Breast epithelium (tissue), 4 donors: ENCODE data around the gene GALNT9. TPM values are rescaled to one million over a fixed set of nuclear protein-coding genes. Genes with fewer than 3 reads are reported as not detected.

ENCODE experiments used
- DNase-seq, 2 donors: peaks; one replicate each; pipeline ENCODE4 v3.0.0-alpha.2; 2019; ENCODE audit warnings: low spot score in 2 of 2
- H3K27ac ChIP-seq, 2 donors: fragments of 200-600 bp; sonication (generic) in 1 of 2; one replicate each; pipeline ENCODE4 v1.5.1; 2016 to 2019; ENCODE audit warnings: mild to moderate bottlenecking in 1 of 2
- H3K27me3 ChIP-seq, 2 donors: fragments of 200-600 bp; sonication (generic) in 1 of 2; one replicate each; pipeline versions ENCODE4 v1.5.1 to v1.6.0; 2017 to 2019; ENCODE audit warnings: control low read depth in 1 of 2, mild to moderate bottlenecking in 1 of 2
- H3K36me3 ChIP-seq: fragments of 200-600 bp; one replicate; pipeline ENCODE4 v1.5.1; 2019
- H3K4me1 ChIP-seq, 2 donors: fragments of 200-600 bp; sonication (generic); one replicate each; pipeline ENCODE4 v1.5.1; 2016 to 2019; ENCODE audit warnings: control low read depth in 1 of 2
- H3K4me3 ChIP-seq, 3 donors: fragments of 200-600 bp; sonication (generic); 1 replicate in 2 of 3; 2 replicates in 1 of 3; pipeline ENCODE4 v1.5.1; 2016 to 2019; ENCODE audit warnings: mild to moderate bottlenecking in 3 of 3, moderate library complexity in 2 of 3
- H3K9me3 ChIP-seq, 2 donors: fragments of 200-600 bp; sonication (generic) in 1 of 2; one replicate each; pipeline ENCODE4 v1.5.1; 2016 to 2019; ENCODE audit warnings: control low read depth in 1 of 2
- POLR2A ChIP-seq: fragments of 450-650 bp; IDR thresholded peaks from one replicate; pipeline ENCODE4 v1.6.1; 2016; ENCODE audit warnings: antibody characterized with exemption, mild to moderate bottlenecking, moderate library complexity
- POLR2AphosphoS5 ChIP-seq, 3 donors: sonication (generic); formaldehyde crosslinking; IDR thresholded peaks; one replicate each; pipeline ENCODE4 v1.6.1; 2017; ENCODE audit warnings: antibody characterized with exemption in 3 of 3
- intact Hi-C: fragments of 100-400 bp; cut with DNase I; formaldehyde crosslinking; loops from one replicate; pipeline ENCODE4 v1.15.1; 2023; ENCODE audit warnings: low total_unique reads
- total RNA-seq, 3 donors: library from RNA; depleted of rRNA; stranded (reverse); fragments of >200 nt; gene quantifications; one replicate each; pipeline ENCODE4 v1.1.0, GENCODE V29; 2016
- TF ChIP-seq, protein P1 (sequence below), 3 donors: fragments of 450-650 bp; IDR thresholded peaks; one replicate each; pipeline ENCODE4 v1.5.1; 2016 to 2017; ENCODE audit warnings: antibody characterized with exemption in 3 of 3, mild to moderate bottlenecking in 3 of 3, moderate library complexity in 3 of 3

Gene GALNT9
- total RNA-seq, 3 donors from 2014 or later = 2.9 TPM; not detected in 2

DNA sequence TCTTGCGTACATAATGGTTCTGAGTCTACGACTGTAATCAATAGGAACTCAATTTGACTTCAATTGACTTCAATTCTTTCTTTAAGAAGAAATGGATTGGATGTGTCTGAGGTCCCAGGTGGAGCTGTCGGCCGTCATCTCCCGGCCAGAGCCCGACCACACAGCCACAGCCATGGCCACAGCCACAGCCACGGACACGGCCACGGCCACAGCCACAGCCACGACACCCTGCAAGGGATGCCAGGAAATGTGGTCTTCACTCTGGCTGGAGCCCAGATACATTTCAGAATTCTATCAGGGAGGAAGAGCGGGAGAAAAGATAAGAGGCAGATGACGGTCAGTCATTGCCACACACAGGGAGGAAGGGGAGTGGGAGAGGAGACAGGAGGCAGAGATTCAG lies 58.9 kb downstream of the GALNT9 start:
- H3K27me3 ChIP-seq = peaks cover 0 to 96% of the 10 kb centered on the region in 2 donors
- H3K36me3 ChIP-seq = no peaks in the 10 kb centered on the region
- H3K9me3 ChIP-seq = no peaks in the 10 kb centered on the region
- H3K4me3 ChIP-seq = no peak overlapping the region
- intact Hi-C loops = no loop called here
- no peak for DNase-seq
- H3K4me1 ChIP-seq = no peaks in the 10 kb centered on the region
- no peak for TF ChIP-seq POLR2AphosphoS5 (IDR thresholded peaks at IDR 0.05)
- TF ChIP-seq, protein P1, sequence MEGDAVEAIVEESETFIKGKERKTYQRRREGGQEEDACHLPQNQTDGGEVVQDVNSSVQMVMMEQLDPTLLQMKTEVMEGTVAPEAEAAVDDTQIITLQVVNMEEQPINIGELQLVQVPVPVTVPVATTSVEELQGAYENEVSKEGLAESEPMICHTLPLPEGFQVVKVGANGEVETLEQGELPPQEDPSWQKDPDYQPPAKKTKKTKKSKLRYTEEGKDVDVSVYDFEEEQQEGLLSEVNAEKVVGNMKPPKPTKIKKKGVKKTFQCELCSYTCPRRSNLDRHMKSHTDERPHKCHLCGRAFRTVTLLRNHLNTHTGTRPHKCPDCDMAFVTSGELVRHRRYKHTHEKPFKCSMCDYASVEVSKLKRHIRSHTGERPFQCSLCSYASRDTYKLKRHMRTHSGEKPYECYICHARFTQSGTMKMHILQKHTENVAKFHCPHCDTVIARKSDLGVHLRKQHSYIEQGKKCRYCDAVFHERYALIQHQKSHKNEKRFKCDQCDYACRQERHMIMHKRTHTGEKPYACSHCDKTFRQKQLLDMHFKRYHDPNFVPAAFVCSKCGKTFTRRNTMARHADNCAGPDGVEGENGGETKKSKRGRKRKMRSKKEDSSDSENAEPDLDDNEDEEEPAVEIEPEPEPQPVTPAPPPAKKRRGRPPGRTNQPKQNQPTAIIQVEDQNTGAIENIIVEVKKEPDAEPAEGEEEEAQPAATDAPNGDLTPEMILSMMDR (IDR thresholded peaks at IDR 0.05) = no peak
- no peak for TF ChIP-seq POLR2A
- H3K27ac ChIP-seq = no peak overlapping the region

DNA sequence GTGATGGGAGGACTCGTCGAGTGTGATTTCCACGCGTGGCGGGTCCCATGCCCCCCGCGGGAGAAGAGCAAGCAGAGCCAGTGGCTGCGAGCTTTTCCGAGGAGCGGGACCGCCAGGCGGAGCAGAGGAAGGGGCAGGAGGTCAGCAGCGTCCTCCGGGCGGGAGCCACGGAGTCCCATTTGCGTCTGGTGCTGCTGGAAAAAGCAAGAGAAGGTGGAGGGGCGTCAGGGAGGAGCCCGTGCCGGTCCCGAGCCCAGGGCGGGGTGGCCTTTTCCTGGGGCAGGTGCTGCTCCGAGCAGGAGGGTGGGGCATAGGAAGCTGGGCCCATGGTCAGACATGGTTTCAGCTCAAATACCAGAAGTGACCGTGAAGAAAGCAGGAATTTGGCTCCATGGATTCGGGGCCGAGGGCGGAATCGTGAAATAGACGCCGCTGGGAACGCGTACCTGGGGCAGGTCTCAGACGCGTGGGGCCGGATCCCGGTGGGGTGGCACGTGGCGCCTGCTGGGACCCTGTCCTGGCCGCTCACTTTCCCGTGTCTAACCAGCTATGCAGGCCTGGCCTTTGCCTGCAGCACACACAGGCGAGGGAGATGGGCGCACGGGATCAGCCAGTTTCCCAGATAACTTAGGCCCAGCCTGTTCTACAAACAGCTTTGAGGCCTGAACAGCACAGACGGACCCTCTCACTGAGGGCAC lies 60.0 kb downstream of the GALNT9 start:
- H3K4me3 ChIP-seq = no peak overlapping the region
- no peaks in the 10 kb centered on the region for H3K4me1 ChIP-seq
- peaks cover 0 to 92% of the 10 kb centered on the region in 2 donors for H3K27me3 ChIP-seq
- H3K9me3 ChIP-seq = no peaks in the 10 kb centered on the region
- no peak for DNase-seq
- intact Hi-C loops = no loop called here
- H3K36me3 ChIP-seq = no peaks in the 10 kb centered on the region
- TF ChIP-seq POLR2AphosphoS5 (IDR thresholded peaks at IDR 0.05) (no peak), POLR2A (no peak)
- TF ChIP-seq, protein P1 (IDR thresholded peaks at IDR 0.05) = no peak
- H3K27ac ChIP-seq = no peak overlapping the region

DNA sequence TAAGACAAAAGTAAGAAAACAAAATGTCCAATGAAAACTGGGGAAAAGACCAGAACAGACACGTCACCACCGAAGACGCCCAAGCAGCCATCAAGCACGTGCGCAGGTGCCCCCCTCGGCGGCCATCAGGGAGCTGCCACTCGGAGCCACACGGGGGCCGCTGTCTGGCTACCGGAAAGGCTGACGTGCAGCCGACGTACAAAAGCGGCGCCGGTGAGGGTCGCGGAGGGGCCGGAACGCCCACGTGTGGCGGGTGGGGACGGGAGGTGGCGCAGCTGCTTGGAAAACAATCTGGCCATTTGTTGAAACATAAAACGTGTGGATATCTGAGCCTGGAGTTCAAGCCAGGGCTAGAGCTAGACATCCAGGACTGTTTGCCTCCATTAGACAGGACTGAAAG lies 60.7 kb downstream of the GALNT9 start:
- Histone ChIP-seq H3K27ac (no peak overlapping the region), H3K4me1 (no peaks in the 10 kb centered on the region), H3K9me3 (no peaks in the 10 kb centered on the region), H3K4me3 (no peak overlapping the region), H3K36me3 (no peaks in the 10 kb centered on the region), H3K27me3 (peaks cover 0 to 88% of the 10 kb centered on the region in 2 donors)
- DNase-seq = no peak
- intact Hi-C loops = no loop called here
- TF ChIP-seq, protein P1 (IDR thresholded peaks at IDR 0.05) = no peak
- TF ChIP-seq POLR2A (no peak), POLR2AphosphoS5 (IDR thresholded peaks at IDR 0.05) (no peak)

DNA sequence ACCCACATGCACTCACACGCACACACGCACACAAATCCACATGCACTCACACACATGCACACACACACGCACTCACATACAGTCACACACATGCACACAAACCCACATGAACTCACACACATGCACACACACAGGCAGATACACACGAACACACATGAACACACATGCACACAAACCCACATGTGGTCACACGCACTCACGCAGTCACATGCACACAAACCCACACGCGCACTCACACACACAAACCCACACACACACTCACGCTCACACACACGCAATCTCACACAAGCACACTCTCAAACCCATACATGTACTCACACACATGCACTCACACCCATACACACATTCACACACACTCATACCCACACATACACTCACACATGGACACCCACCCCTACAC lies 61.5 kb downstream of the GALNT9 start:
- no peak overlapping the region for H3K4me3 ChIP-seq
- no peak for TF ChIP-seq POLR2AphosphoS5 (IDR thresholded peaks at IDR 0.05)
- TF ChIP-seq, protein P1 (IDR thresholded peaks at IDR 0.05) = no peak
- no peak for TF ChIP-seq POLR2A
- H3K9me3 ChIP-seq = no peaks in the 10 kb centered on the region
- no peaks in the 10 kb centered on the region for H3K4me1 ChIP-seq
- no peaks in the 10 kb centered on the region for H3K36me3 ChIP-seq
- H3K27ac ChIP-seq = no peak overlapping the region
- no peak for DNase-seq
- peaks cover 0 to 88% of the 10 kb centered on the region in 2 donors for H3K27me3 ChIP-seq
- intact Hi-C loops = loop anchor here (2.0 kb wide), 1 partner anchor 75 kb away; no protein-coding TSS in a partner anchor

DNA sequence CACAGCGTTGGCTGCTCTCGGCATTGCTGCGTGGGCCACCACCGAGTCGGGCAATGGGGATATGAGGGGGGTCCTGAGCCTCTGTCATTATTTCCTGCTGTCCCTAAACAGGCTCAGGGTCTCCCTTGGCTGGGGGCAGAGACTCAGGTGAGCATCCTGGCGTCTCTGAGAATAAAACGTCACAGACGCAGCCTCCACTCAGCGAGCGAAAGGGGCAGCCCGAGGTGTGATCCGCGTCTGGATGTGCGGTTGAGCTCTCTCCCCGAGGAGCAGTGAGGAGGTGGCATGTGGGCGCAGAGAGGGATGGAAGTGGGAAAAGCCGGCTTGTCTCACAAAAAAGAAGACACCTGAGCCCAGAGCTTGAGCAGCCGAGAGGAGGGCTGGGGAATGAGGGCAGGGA lies 62.6 kb downstream of the GALNT9 start:
- H3K9me3 ChIP-seq = no peaks in the 10 kb centered on the region
- TF ChIP-seq POLR2AphosphoS5 (IDR thresholded peaks at IDR 0.05) = no peak
- TF ChIP-seq, protein P1 (IDR thresholded peaks at IDR 0.05) = no peak
- no peak for TF ChIP-seq POLR2A
- peaks cover 0 to 90% of the 10 kb centered on the region in 2 donors for H3K27me3 ChIP-seq
- H3K36me3 ChIP-seq = no peaks in the 10 kb centered on the region
- DNase-seq = no peak
- H3K27ac ChIP-seq = no peak overlapping the region
- H3K4me1 ChIP-seq = no peaks in the 10 kb centered on the region
- no peak overlapping the region for H3K4me3 ChIP-seq
- intact Hi-C loops = loop anchor here (2.0 kb wide), 1 partner anchor 74 kb away; no protein-coding TSS in a partner anchor
